Endothelial cell of umbilical vein (primary cell): ENCODE data around the gene ZBTB39. TPM values are rescaled to one million over a fixed set of nuclear protein-coding genes. Genes with fewer than 3 reads are reported as not detected.
"Not testable (repeated sequence)": the region's sequence is repeated elsewhere in the genome, so short reads cannot be mapped to it uniquely, and the experiment has no call there.

Source experiments
- BruUV-seq: library from RNA; stranded (reverse); fragments of 400-500 nt; replicated peaks from 2 replicates; lab custom pipeline; 2021; lab: Mats Ljungman, UMichigan
- CTCF ChIA-PET: fragments of 300-600, 350-600 bp; sonication (Branson Sonifier 250); formaldehyde crosslinking; loops from one replicate; lab custom pipeline; 2021; ENCODE audit warnings: antibody characterized with exemption, inconsistent platforms; lab: Charles Lee
- POLR2A ChIA-PET: fragments of 300-600, 350-600 bp; sonication (Branson Sonifier 250); formaldehyde crosslinking; loops from one replicate; lab custom pipeline; 2021; ENCODE audit warnings: antibody characterized with exemption, inconsistent platforms; lab: Charles Lee
- DNase-seq: peaks from one replicate; pipeline ENCODE4 v3.0.0-alpha.2; 2011; ENCODE audit warnings: low read depth, low spot score
- FAIRE-seq: peaks from 2 replicates; lab custom pipeline; 2011; peaks lifted over from hg19 to GRCh38; lab: Jason Lieb, UNC
- H2AFZ ChIP-seq: 2 replicates; pipeline ENCODE4 v1.6.0; 2012; ENCODE audit warnings: low read depth, low read length, control low read depth, inconsistent platforms
- H3K27ac ChIP-seq: 2 replicates; pipeline ENCODE4 v1.5.1; 2011; ENCODE audit warnings: low read depth, mild to moderate bottlenecking, control low read depth, low read length, moderate library complexity; ENCODE audit not compliant: insufficient read depth
- H3K27me3 ChIP-seq, 2 experiments: 2 replicates each; pipeline versions ENCODE4 v1.6.0 to v1.6.1; 2011; ENCODE audit warnings: low read length in 2 of 2, mixed read lengths in 1 of 2; ENCODE audit not compliant: control insufficient read depth in 2 of 2, insufficient read depth in 2 of 2
- H3K36me3 ChIP-seq, 2 experiments: 2 replicates in 1 of 2; 3 replicates in 1 of 2; pipeline ENCODE4 v1.5.1; 2011; ENCODE audit warnings: low read length in 2 of 2, mild to moderate bottlenecking in 1 of 2, moderate library complexity in 1 of 2; ENCODE audit not compliant: control insufficient read depth in 2 of 2, insufficient read depth in 2 of 2; ENCODE audit errors: extremely low read depth in 1 of 2
- H3K4me1 ChIP-seq: 3 replicates; pipeline ENCODE4 v1.5.1; 2011; ENCODE audit warnings: mild to moderate bottlenecking, low read length; ENCODE audit not compliant: control insufficient read depth, insufficient read depth; ENCODE audit errors: extremely low read depth
- H3K4me2 ChIP-seq: 2 replicates; pipeline ENCODE4 v1.6.1; 2011; ENCODE audit warnings: low read length, control low read depth, mixed read lengths; ENCODE audit not compliant: insufficient read depth
- H3K4me3 ChIP-seq, 3 experiments: fragments of 200-600 bp in 1 of 3; sonication (generic), shearing (Covaris generic) in 1 of 3; replicated peaks in 1 of 3; 2 replicates each; pipeline ENCODE4 v1.5.1; 2011 to 2016; ENCODE audit warnings: control low read depth in 3 of 3, low read length in 3 of 3, mild to moderate bottlenecking in 2 of 3, inconsistent platforms in 1 of 3, low read depth in 1 of 3, moderate library complexity in 1 of 3; ENCODE audit not compliant: insufficient read depth in 1 of 3
- H3K79me2 ChIP-seq: 2 replicates; pipeline ENCODE4 v1.6.0; 2012; ENCODE audit warnings: low read length, inconsistent platforms; ENCODE audit not compliant: control insufficient read depth, insufficient read depth
- H3K9ac ChIP-seq: replicated peaks from 2 replicates; pipeline ENCODE3; 2011; ENCODE audit warnings: low read length, control low read depth; ENCODE audit not compliant: insufficient read depth; ENCODE audit errors: extremely low read depth
- H3K9me1 ChIP-seq: replicated peaks from 3 replicates; pipeline ENCODE4 v1.6.0; 2011; ENCODE audit warnings: mild to moderate bottlenecking, low read length; ENCODE audit not compliant: control insufficient read depth, insufficient read depth; ENCODE audit errors: extremely low read depth
- H3K9me3 ChIP-seq: replicated peaks from 2 replicates; pipeline ENCODE4 v1.5.1; 2012; ENCODE audit warnings: low read length, inconsistent platforms; ENCODE audit not compliant: control insufficient read depth, insufficient read depth
- H4K20me1 ChIP-seq: replicated peaks from 2 replicates; pipeline ENCODE3; 2011; ENCODE audit warnings: mild to moderate bottlenecking, low read length; ENCODE audit not compliant: control insufficient read depth, insufficient read depth; ENCODE audit errors: extremely low read depth
- CTCF ChIP-seq, 2 donors: IDR thresholded peaks; 1 replicate in 1 of 2; 2 replicates in 1 of 2; pipeline ENCODE4 v1.5.1; 2011; ENCODE audit warnings: low read length in 2 of 2, mild to moderate bottlenecking in 2 of 2, moderate library complexity in 2 of 2, control low read depth in 1 of 2, inconsistent platforms in 1 of 2, low read depth in 1 of 2; ENCODE audit not compliant: insufficient read depth in 1 of 2; ENCODE audit errors: extremely low read depth in 1 of 2
- EZH2 ChIP-seq: IDR thresholded peaks from 2 replicates; pipeline ENCODE4 v1.6.1; 2012; ENCODE audit warnings: borderline replicate concordance, low read depth, mild to moderate bottlenecking, moderate library complexity, low read length, inconsistent platforms; ENCODE audit not compliant: severe bottlenecking
- FOS ChIP-seq: IDR thresholded peaks from 2 replicates; pipeline ENCODE4 v1.6.1; 2011; ENCODE audit warnings: mild to moderate bottlenecking, low read length, moderate library complexity, borderline replicate concordance; ENCODE audit not compliant: insufficient read depth
- GATA2 ChIP-seq: IDR thresholded peaks from 2 replicates; pipeline ENCODE4 v1.7.0; 2011; ENCODE audit warnings: low read depth, mild to moderate bottlenecking, moderate library complexity, mixed read lengths, low read length; ENCODE audit not compliant: insufficient read length, insufficient read depth
- MYC ChIP-seq: IDR thresholded peaks from one replicate; pipeline ENCODE4 v1.6.1; 2011; ENCODE audit warnings: mild to moderate bottlenecking, low read depth, low read length
- POLR2AphosphoS5 ChIP-seq: IDR thresholded peaks from 2 replicates; pipeline ENCODE4 v1.6.1; 2012; ENCODE audit warnings: low read depth, mild to moderate bottlenecking, control low read depth, low read length, moderate library complexity; ENCODE audit not compliant: insufficient read depth
- dilution Hi-C: fragments of 300-500 bp; cut with MboI; formaldehyde crosslinking; loops from one replicate; pipeline ENCODE4 v1.15.0; 2019; ENCODE audit warnings: low sequenced_read_pairs; ENCODE audit not compliant: extremely low pct_ligation_motif_present
- intact Hi-C: fragments of 100-400 bp; cut with micrococcal nuclease; formaldehyde crosslinking; loops from one replicate; pipeline ENCODE4 v1.10.0; 2022
- polyA plus RNA-seq, 4 experiments: library from polyadenylated mRNA; depleted of rRNA in 3 of 4; stranded (reverse) in 3 of 4; unstranded in 1 of 4; fragments of >200 nt; gene quantifications; 2 replicates each; pipeline versions ENCODE4 v1.2.1 to v1.2.3, GENCODE V29; 2011 to 2012; ENCODE audit warnings: missing spikeins in 1 of 4
- total RNA-seq: library from RNA; stranded (reverse); gene quantifications from 2 replicates; pipeline ENCODE4 v1.2.3, GENCODE V29; 2021
- TF ChIP-seq, protein P1 (sequence below): IDR thresholded peaks from 2 replicates; pipeline ENCODE4 v1.6.1; 2011; ENCODE audit not compliant: insufficient read depth, insufficient read length

ZBTB39 gene
- total and polyA plus RNA-seq, 2 donors (not counting 3 experiments of a cell fraction or from before 2014, with no cell fraction given): 5.9 to 8.5 TPM

GRCh38 chr12:56962247-56962646, 44.1 kb downstream of the ZBTB39 start:
- H3K27ac ChIP-seq, DNase-seq, H3K9ac ChIP-seq, intact Hi-C loops, H3K27me3 ChIP-seq, H3K9me3 ChIP-seq, H2AFZ ChIP-seq, H3K36me3 ChIP-seq, BruUV-seq, H3K79me2 ChIP-seq, FAIRE-seq, H3K4me2 ChIP-seq, H3K4me1 ChIP-seq, H4K20me1 ChIP-seq, H3K4me3 ChIP-seq, dilution Hi-C loops, H3K9me1 ChIP-seq, CTCF ChIA-PET, POLR2A ChIA-PET: not testable (repeated sequence)

GRCh38 chr12:56958422-56958821, 47.9 kb downstream of the ZBTB39 start:
- Histone ChIP-seq H3K79me2 (no peaks in the 10 kb centered on the region), H2AFZ (no peak overlapping the region), H3K36me3 (no peaks in the 10 kb centered on the region), H3K4me2 (no peak overlapping the region), H3K4me3 (no peak overlapping the region), H3K27ac (no peak overlapping the region), H3K9me1 (no peaks in the 10 kb centered on the region), H3K4me1 (no peaks in the 10 kb centered on the region), H3K27me3 (peaks cover 6 to 9% of the 10 kb centered on the region in 2 experiments), H3K9me3 (no peaks in the 10 kb centered on the region), H3K9ac (no peak overlapping the region), H4K20me1 (no peaks in the 10 kb centered on the region)
- no TSS peak for BruUV-seq
- DNase-seq (no peak), FAIRE-seq (no peak)
- TF ChIP-seq, protein P1, sequence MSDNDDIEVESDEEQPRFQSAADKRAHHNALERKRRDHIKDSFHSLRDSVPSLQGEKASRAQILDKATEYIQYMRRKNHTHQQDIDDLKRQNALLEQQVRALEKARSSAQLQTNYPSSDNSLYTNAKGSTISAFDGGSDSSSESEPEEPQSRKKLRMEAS: no peak
- TF ChIP-seq GATA2: no peak
- no peak for TF ChIP-seq FOS
- TF ChIP-seq CTCF (IDR thresholded peaks at IDR 0.05; ENCODE audit: extremely low read depth in 1 of 2, insufficient read depth in 1 of 2, low read depth in 1 of 2, low read length in 2 of 2): no peak
- no peak for TF ChIP-seq POLR2AphosphoS5
- no peak for TF ChIP-seq EZH2
- TF ChIP-seq MYC: no peak
- CTCF ChIA-PET: interaction anchor here (1.3 kb wide), 1 partner anchor 30 kb away, joined by 3 read pairs; no protein-coding TSS in a partner anchor
- intact Hi-C loops (no loop called here), dilution Hi-C loops (no loop called here)
- POLR2A ChIA-PET: no interaction called here
